IPS-15b (cell line): ENCODE results near the gene FTO.
"Not testable (repeated sequence)": the region's sequence is repeated elsewhere in the genome, so short reads cannot be mapped to it uniquely, and the experiment has no call there.

ENCODE experiments used
- H3K27me3 ChIP-seq: one replicate; pipeline ENCODE4 v1.6.1; 2013; ENCODE audit warnings: low read length; ENCODE audit not compliant: control insufficient read depth, insufficient read depth
- H3K36me3 ChIP-seq: one replicate; pipeline ENCODE4 v1.6.1; 2013; ENCODE audit warnings: low read length; ENCODE audit not compliant: control insufficient read depth, insufficient read depth
- H3K4me1 ChIP-seq: one replicate; pipeline ENCODE4 v1.6.1; 2013; ENCODE audit warnings: mild to moderate bottlenecking, low read length; ENCODE audit not compliant: control insufficient read depth, insufficient read depth
- H3K4me3 ChIP-seq: one replicate; pipeline ENCODE4 v1.5.1; 2013; ENCODE audit warnings: low read depth, low read length
- H3K9ac ChIP-seq: one replicate; pipeline ENCODE4 v1.6.1; 2013; ENCODE audit warnings: low read depth, mild to moderate bottlenecking, low read length
- H3K9me3 ChIP-seq: one replicate; pipeline ENCODE4 v1.6.1; 2013; ENCODE audit warnings: mild to moderate bottlenecking, low read length; ENCODE audit not compliant: control insufficient read depth, insufficient read depth

The FTO gene

DNA sequence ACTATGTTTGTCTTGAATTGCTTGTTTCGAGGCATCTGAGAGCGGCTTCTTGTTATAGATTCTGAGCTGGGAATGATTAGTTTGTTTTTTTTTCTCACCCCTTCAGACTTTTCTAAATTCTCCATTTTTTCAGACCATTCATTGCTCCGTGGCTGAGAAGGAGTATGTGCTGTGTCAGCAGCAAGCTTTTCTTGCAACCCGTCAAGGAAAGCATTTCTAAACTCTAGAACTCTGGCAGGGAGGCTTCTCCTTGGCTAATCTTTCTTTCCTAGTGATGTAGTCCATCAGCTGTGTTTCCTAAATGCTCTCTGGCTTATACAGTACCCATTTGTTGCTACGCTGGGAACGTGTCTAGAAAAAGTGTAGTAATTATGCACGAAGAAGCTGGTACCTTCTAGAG, 133.5 kb downstream of the FTO start:
- H3K4me1 ChIP-seq: no peaks in the 10 kb centered on the region
- no peaks in the 10 kb centered on the region for H3K27me3 ChIP-seq
- no peaks in the 10 kb centered on the region for H3K36me3 ChIP-seq
- no peak overlapping the region for H3K9ac ChIP-seq
- H3K4me3 ChIP-seq: no peak overlapping the region
- no peaks in the 10 kb centered on the region for H3K9me3 ChIP-seq

DNA sequence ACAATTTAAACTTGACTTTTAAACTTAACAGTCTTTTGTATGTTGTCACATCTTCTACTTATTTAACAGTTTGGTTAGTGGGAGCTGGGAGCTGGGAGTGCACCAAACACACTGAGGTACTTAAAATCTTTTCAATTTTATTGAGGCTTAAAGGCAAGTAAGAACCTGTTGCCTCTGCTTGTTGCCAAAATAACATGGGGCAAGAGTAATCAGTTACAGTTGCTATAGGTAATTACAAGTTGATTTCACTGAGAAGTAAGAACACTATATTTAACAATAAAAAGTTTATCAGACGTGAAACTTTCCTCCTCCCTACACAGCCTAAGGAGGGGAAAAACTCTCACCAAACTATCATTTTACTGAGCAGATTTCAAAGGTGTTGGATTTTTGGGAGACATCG, 135.2 kb downstream of the FTO start:
- no peaks in the 10 kb centered on the region for H3K4me1 ChIP-seq
- H3K27me3 ChIP-seq: no peaks in the 10 kb centered on the region
- H3K9me3 ChIP-seq: no peaks in the 10 kb centered on the region
- no peak overlapping the region for H3K9ac ChIP-seq
- H3K36me3 ChIP-seq: no peaks in the 10 kb centered on the region
- H3K4me3 ChIP-seq: no peak overlapping the region

DNA sequence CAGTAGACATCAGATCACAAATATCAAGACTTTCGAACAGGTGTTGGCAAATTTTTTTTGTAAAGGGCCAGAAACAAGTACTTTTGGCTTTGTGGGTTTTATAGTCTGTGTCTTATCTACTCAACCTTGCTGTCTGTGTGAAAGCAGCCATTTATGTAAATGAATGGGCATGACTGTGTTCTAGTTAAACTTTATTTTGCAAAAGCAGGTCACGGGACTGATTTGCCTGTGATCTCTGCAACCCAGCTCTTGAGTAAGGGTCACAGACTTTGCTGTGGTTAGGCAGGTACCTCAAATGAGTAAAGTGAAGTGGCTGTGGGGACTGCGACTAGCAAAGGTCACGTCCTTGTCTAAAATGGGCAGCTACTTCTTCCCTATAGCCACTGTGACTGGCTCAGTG, 136.5 kb downstream of the FTO start:
- Histone ChIP-seq H3K4me3 (no peak overlapping the region), H3K9me3 (no peaks in the 10 kb centered on the region), H3K9ac (no peak overlapping the region), H3K4me1 (no peaks in the 10 kb centered on the region), H3K27me3 (no peaks in the 10 kb centered on the region), H3K36me3 (no peaks in the 10 kb centered on the region)

DNA sequence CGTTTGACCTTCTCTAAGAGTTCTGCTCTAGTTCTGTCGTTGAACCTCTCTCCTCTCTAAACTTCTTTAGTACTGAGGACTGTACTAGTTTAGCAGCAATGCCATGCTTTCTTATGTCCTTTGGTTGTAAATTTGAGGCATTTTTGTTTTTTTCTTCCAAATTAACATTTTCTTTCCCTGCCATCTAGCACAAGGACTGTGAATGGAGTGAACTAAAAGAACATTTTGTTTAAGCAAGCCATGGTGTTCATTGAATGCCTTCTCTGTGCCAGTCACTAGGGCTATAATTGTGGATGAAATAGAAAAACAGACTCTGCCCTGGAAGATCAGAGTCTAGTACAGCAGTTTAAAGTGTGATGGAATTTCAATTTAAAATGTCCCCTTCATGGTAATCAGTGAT, 137.9 kb downstream of the FTO start:
- Histone ChIP-seq H3K36me3 (no peaks in the 10 kb centered on the region), H3K9ac (no peak overlapping the region), H3K27me3 (no peaks in the 10 kb centered on the region), H3K4me1 (no peaks in the 10 kb centered on the region), H3K4me3 (no peak overlapping the region), H3K9me3 (no peaks in the 10 kb centered on the region)

DNA sequence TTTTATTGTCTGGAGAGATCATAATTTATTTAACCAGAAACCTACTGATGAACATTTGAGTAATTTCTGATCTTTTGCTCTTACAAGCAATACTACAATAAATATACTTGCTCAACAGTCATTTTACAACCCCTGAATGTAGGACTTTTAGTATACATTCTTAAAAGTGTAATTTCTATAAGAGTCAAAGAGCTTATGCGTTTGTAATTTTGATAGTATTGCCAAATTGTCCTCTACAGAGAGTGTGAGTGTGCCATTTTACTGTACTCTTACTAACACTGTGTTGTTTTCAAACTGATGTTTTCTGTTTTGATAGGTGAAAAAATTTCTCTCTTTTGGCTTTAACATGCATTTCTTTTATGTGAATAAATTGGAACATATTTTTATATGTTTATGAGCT, 139.1 kb downstream of the FTO start:
- Histone ChIP-seq H3K36me3 (no peaks in the 10 kb centered on the region), H3K9ac (no peak overlapping the region), H3K9me3 (no peaks in the 10 kb centered on the region), H3K27me3 (no peaks in the 10 kb centered on the region), H3K4me1 (no peaks in the 10 kb centered on the region), H3K4me3 (no peak overlapping the region)

DNA sequence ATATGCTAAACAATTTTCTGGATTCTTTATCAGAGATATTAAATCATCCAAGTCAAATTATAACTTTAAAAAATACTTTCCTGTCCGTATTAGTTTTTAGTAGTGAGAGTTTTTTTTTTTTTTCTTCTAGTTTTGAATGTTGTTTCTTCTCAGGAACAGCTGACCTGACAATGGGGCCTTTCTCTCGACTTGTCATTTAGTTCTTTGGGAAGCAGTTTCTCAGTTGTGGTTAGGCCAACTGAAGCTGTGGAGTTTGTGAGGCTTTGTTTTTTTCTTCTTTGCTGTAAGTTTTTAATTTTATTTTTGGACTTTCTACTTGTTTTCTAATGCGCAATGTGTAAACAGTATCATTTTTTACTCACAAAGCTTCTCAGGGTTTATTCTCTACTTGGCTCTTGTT, 140.8 kb downstream of the FTO start:
- Histone ChIP-seq H3K4me1 (peaks cover 10% of the 10 kb centered on the region), H3K4me3 (no peak overlapping the region), H3K9ac (no peak overlapping the region), H3K36me3 (no peaks in the 10 kb centered on the region), H3K27me3 (no peaks in the 10 kb centered on the region), H3K9me3 (no peaks in the 10 kb centered on the region)

DNA sequence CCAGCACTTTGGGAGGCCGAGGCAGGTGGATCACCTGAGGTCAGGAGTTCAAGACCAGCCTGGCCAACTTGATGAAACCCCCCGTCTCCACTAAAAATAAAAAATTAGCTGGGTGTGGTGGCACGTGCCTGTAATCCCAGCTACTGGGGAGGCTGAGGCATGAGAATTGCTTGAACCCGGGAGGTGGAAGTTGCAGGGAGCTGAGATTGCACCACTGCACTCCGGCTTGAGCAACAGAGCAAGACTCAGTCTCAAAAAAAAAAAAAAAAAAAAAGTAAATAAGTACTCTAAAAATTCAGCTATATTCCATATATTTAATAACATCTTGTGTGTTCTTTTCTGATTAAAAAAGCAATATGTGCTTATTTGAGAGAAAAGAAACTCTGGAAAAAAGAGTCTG, 142.6 kb downstream of the FTO start:
- H3K4me1 ChIP-seq: peaks cover 13% of the 10 kb centered on the region
- not testable (repeated sequence) for H3K4me3 ChIP-seq, H3K9ac ChIP-seq, H3K36me3 ChIP-seq, H3K27me3 ChIP-seq, H3K9me3 ChIP-seq

DNA sequence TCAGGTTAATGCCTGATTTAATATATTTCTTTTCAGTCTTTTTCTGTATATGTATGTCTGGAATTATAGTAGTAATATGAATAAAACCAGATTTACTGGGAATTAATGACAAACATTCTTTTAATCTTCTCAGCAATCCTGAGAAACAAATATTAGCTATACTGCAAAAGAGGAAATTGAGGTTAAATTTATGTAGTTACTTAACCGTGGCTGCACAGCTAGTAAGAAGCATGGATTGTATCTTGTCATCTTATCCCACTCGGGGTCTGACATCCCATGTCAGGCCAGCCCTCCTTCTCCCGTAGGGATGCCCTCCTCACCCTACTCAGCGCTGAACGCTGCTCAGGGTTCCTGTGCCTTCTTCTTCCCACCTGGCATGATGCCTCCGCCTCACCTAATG, 143.0 kb downstream of the FTO start:
- H3K36me3 ChIP-seq: no peaks in the 10 kb centered on the region
- H3K4me1 ChIP-seq: peaks cover 13% of the 10 kb centered on the region
- no peak overlapping the region for H3K4me3 ChIP-seq
- H3K9me3 ChIP-seq: no peaks in the 10 kb centered on the region
- no peak overlapping the region for H3K9ac ChIP-seq
- no peaks in the 10 kb centered on the region for H3K27me3 ChIP-seq

DNA sequence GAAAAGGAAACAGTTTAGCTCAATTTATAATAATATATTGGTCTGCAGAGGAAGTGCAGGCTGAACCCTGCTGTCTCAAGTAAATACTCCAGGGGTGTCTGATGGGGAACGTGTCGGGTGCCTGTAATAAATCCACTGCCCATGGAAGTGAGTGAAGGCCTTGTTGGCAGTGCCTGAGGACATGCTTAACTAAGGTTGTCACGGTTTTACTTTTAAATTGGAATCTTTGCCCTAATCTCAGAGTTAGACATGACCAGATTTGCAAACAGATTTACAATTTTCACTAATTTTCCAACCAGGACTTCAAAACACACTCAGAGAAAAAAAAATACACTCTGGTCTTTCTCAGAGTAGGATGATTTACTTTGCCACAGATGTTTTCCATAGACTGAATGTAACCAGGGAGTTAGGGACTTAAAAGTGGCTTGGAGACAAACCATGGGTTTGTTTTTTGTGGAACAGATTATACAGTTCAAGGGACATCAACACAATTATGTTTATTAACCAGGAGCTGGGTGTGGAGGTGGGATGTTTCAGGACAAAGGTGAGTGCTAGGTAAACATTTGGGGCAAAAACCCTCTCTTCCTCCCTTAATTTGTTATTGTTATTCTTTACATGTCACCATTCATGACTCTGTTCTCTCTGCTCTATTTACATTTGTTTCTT, 144.5 kb downstream of the FTO start:
- no peaks in the 10 kb centered on the region for H3K9me3 ChIP-seq
- no peak overlapping the region for H3K9ac ChIP-seq
- H3K4me1 ChIP-seq: peaks cover 13% of the 10 kb centered on the region
- H3K36me3 ChIP-seq: no peaks in the 10 kb centered on the region
- H3K4me3 ChIP-seq: no peak overlapping the region
- no peaks in the 10 kb centered on the region for H3K27me3 ChIP-seq

DNA sequence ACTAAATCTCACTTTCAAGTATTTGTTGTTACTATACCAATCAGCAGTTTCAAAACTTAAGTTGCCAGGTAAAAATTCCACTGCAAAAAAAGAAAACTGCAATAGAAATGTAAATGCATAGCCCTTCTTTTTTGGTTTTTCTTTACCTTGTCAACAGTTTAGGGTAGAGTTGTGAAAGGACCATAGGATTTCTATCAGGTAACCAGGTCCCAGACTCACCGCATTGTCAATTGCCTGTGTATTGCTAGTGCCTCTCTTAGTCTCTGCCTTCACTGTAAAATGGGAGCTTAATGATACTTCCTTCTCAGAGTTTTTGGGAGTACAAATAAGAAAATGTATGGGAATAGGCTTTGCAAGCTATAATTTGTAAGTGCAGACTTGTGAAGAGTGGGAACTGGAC, 145.0 kb downstream of the FTO start:
- Histone ChIP-seq H3K9me3 (no peaks in the 10 kb centered on the region), H3K36me3 (no peaks in the 10 kb centered on the region), H3K4me3 (no peak overlapping the region), H3K9ac (no peak overlapping the region), H3K4me1 (peaks cover 13% of the 10 kb centered on the region), H3K27me3 (no peaks in the 10 kb centered on the region)

DNA sequence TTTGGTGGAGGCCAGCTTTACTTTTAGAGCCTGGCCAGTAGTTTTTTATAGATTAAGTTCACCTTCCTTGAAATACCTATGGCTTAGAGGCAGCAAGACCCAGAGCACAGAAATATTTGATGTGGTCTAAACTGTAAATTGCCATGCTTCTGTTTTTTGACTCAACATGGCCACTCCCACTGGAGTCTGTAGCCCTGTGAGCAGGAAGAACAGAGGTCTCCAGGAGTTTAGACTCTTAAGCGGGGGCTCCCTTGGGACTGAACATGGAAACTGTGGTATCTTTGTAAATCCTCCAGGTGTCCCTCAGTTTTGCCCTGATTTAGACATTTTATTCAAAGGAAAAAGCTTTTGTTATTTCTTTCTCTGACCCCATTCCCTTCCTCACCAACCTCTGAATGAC, 145.6 kb downstream of the FTO start:
- no peak overlapping the region for H3K9ac ChIP-seq
- no peaks in the 10 kb centered on the region for H3K36me3 ChIP-seq
- no peaks in the 10 kb centered on the region for H3K9me3 ChIP-seq
- no peak overlapping the region for H3K4me3 ChIP-seq
- H3K4me1 ChIP-seq: peaks cover 13% of the 10 kb centered on the region
- H3K27me3 ChIP-seq: no peaks in the 10 kb centered on the region

DNA sequence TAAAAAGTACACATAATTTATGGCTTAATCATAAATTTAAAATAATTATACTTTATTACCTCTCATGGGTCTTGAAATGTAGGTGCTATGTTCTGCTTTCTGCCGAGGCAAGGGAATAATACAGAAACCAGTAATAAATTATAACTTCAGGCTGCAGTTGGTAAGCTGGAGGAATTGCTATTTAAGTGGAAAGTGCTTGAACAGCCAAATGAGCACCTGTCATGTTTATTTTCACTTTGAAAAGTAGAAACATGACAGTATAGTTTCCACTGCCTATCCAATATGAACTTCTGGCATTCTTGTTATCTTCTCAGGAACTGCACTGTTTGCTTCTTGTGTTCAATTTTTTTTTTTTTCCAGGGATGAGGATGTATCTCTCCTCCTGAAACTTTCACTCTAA, 146.0 kb downstream of the FTO start:
- peaks cover 13% of the 10 kb centered on the region for H3K4me1 ChIP-seq
- no peaks in the 10 kb centered on the region for H3K27me3 ChIP-seq
- no peak overlapping the region for H3K9ac ChIP-seq
- no peaks in the 10 kb centered on the region for H3K36me3 ChIP-seq
- H3K9me3 ChIP-seq: no peaks in the 10 kb centered on the region
- no peak overlapping the region for H3K4me3 ChIP-seq
